GM21723 (cell line): ENCODE data around the gene ASB7.

Experiments
- ATAC-seq: cut with Tn5 transposase; IDR thresholded peaks from one replicate; pipeline ENCODE4 v1.9.1; 2021; ENCODE audit warnings: mild to moderate bottlenecking, moderate library complexity; ENCODE audit not compliant: unreplicated experiment

ASB7 gene

DNA sequence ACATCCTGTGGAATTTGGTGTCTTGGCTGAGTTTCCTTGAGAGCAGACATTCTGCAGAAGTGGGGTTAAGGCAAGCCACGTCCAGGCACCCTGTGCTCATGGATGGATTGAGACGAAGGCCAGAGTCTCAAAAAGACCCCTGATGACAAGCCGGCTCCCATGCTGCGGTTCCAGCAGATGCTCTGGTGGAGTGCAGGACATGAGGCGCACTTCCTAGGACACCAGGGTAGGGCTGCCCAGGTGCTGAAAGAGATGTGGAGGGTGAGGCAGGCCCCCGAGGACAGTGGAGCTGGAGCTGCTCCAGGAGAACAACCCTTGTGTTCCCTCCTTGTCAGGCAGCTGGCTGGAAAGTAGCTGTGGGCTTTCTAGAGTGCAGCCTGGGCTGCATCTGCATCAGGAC lies 81.0 kb downstream of the ASB7 start:
- no peak for ATAC-seq

DNA sequence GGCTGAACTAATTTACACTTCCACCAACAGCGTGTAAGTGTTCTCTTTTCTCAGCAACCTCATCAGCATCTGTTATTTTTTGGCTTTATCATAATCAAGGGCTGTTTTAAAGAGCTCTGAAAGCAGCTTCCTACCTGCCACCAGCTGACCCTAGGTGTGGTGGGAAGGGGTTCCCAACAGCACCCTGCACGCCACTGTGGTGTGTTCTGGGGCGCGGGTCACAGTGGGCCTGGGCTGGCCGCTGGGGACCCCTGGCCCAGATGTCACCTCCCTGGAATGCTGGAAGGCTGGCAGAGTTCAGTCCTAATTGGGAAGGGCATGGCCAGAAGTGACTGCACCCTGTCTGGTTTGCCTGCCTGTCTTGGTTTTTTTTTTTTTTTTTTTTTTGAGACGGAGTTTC lies 82.2 kb downstream of the ASB7 start:
- ATAC-seq: no peak

DNA sequence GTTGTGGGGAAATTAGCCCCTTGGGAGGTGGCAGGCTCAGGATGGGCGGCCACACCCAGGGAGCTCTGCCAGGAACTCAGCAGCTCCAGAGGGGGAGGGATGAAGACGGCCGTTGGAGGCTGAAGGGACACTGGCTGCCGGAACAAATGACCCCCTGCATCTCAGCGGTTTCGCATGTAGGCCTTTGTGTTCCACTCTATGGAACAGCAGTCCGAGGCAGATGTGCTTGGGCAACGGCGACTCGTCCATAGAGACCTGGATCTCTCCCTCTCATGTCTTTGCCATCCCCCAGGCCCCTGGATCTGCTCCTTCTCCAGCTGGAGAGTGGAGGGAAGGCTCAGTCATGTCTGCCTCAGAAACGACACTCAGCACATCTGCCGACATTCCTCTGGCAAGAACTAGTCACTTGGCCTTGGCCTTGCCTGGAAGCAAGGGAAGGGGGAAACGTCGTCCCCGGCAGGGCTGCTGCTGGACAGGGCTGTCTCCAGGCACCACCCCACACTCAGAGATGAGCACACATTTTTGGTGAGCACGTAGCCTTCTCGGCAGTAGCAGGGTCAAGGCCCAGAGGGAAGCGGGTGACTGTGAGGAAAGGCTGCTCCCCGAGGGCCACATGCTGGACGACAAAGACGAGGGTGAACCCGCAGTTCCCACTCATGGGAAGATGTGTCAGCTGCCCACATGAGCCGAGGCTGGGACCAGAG lies 83.8 kb downstream of the ASB7 start:
- no peak for ATAC-seq

DNA sequence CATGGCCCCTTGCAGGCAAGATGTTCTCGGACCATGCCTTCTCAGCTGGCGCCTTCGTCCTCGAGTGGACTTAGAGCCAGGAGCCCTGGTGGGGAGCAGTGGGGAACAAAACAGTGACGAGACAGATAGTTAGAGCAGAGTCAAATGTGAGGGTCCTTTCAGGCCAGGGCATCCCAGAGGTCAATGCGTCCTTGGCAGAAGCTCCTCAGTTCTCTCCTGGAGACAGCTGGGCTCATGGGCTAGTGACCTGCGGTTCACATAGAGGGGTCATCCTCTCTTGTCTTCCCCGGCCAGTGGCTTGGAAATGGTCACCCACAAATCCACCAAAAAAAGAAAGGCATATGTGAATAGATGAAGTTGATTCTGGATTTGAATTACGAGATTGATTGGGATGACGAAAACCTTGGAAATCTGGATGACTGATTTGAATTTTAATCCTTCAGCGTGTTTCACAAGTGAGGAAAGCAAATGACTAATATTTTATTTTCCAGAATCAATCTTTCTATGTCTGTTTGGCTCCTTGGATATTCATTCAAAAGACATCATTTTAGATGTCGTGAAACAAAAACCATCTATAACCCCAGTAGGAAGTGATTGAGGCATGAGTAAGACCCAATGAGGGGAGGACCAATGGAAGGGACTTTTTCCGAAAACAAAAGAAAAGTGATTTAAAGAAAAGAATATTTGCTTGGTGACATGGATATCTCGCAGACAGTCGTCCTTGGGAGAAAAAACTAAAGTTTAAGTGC lies 84.5 kb downstream of the ASB7 start:
- ATAC-seq: no peak

DNA sequence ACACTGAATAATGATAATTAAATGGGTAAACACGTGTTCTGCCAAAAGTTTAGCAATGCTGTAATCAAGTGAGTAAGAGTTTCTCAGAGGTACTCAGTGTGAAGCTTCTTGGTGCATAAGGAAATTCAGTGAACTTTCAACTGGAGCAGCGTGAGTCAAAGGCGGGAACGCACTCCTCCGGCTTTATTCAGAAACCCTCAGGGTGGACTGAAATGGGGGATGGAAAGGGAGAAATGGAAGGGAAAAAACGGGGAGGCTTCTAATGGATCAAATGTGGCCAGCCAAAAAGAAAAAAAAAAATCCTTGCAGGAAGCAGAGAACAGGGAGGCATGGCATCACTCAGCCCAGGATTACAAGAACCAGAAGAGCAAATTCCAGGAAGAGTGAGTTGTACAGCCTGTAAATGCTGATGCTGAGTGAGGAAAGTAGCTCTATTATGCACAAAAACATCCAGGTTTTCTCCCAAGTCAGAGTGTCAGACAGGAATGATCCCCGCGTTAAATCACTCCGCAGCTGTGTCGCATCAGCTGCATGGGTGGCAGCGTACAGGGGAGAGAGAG lies 85.3 kb downstream of the ASB7 start:
- ATAC-seq: no peak

DNA sequence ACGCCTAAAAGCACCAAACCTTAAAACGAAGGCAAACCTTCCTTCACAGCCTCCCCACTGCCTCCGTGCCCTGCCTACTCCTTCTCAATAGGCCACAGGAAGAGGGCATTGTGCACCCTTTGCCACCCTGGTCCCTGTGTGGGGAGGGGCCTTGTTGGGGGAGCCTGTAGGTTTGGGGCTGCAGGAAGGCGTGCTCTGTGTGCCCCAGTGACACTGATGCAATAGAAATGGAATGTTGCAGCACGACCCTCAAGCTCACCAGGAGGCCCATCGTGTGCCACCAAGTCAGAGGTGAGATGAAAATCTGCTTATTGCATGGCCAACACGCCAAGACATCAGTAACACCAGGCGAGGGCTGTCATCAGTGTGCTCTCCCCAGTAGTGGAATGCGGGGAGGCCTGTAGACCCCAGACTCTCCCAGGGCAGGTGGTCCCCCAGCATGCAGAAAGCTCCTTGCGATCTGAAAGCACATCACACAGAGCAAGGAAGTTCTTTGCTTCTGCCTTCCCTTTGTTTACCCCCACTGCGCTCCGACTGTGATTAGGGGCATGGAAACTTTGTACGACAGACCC lies 86.2 kb downstream of the ASB7 start:
- ATAC-seq: no peak

DNA sequence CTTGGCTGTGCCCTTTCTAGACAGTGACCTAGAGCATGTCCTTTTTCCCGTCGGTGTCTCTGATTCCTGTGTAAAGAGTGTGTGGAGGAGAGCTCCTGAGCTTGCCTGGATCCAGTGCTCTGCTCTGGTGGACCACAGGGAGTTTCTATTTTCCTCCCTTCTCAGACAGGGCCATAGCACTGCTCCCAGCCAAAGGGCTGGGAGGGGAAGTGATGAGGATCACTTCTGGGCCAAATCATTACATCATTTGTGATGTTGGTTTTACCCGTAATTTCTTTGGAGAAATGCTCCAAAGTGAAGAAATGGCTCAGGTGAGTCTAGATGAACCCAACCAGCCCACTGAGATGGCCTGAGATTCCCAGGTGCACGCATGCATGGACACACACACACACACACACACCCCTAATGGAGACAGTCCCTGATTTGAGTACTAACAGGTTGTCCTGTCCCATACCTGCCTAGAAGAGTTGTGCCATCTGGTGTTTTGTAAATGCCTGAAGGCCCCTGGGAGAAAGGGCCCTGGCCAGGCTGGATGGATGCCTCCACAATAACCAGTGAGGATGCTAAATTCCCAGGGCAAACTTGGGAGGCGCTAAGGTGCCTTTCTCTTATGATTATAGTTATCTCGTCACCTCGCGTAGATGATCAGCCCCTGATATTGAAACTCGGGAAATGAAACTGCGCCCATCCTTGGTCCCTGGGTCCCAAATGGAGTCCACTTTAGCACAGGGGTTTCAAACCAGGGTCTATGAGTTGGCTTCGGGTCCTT lies 86.9 kb downstream of the ASB7 start:
- no peak for ATAC-seq

DNA sequence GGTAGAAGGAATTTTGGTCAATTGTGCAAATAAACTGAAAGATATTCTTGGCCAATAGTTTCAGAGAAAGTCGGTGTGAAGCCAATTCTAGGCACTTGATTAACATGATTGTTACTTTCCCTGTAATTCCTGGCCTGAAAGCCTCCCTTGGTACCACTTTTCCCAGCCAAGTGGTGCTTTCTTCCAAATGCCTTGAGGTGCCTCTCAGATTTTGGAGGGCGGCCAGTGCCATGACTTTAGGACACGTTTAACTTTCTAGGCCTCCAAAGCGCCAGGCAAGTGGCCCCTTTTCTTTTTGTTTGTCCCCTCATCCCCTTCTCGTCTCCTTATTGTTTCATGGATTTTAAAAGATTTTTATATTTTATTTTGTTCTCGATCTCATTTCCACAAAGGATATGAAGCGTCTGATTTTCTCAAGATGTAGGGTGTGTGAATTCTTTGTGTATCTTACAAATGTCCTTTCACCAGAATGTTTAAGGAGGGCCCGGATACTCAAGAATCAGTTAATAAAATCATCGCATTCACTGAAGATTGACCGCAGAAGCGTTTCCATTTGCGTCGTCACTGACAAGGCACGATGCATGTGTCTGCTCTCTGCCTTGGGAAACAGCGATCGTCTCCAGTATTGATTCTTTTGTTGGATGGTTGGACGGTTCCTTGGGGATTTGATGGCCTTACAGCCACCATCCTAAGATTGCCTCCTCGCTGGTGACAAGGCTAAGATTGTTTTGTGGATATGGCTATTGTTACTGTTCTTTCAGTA lies 87.8 kb downstream of the ASB7 start:
- ATAC-seq: no peak

DNA sequence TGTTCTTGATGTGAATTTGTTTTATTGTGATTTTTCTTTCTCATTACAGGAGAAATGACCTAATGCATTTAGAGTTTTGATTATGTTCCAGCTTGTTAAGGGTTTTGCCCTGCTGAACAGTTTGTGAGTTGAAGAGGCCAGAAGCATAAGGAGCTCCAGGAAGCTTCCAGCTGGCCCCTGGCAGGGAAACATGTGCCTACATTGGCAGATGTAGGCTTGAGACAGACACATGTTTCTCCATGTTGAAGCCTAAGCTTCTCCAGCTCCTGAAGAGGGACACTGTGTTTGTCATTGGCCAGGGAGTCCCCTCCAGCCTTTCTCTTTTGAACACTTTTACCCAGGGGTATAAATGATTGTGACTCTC lies 88.4 kb downstream of the ASB7 start:
- ATAC-seq: no peak

DNA sequence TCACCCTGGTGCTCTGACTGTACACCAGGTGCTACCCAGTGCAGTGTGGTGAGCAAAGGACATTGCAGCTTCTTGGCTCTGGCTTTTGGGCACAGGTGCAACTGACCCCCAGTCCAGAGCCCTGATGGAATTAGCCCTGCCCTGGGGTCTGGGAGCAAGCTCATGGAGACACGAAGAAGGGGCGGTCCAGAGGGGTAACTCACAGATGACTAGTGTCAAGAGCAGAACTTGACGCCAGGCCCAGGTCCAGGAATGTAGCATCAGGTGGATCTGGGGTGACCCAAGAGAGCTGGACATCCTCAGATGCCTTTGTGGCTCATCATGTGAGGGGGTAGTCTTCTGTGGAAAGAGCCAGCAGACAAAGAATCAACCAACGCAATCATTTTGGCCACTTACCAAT lies 88.9 kb downstream of the ASB7 start:
- ATAC-seq: no peak

DNA sequence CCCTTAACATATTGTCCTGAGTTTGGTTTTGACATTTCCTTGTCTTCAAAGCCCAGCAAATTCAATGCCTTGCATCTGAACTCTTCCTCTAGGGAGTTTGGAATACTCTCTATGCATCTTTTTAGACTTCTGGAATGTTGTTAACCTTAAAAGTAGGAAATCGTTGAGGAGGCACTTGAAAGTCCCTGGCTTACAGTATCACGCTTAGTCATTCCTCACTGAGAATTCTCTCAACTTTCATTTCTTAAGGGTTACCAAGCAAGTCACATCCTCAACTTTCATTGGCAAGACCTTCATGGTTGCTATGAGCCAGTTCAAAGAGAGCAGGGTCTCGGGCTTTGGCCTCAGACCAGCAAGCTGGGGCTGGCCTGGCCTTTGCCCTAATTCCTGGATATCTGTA lies 89.9 kb downstream of the ASB7 start:
- no peak for ATAC-seq

DNA sequence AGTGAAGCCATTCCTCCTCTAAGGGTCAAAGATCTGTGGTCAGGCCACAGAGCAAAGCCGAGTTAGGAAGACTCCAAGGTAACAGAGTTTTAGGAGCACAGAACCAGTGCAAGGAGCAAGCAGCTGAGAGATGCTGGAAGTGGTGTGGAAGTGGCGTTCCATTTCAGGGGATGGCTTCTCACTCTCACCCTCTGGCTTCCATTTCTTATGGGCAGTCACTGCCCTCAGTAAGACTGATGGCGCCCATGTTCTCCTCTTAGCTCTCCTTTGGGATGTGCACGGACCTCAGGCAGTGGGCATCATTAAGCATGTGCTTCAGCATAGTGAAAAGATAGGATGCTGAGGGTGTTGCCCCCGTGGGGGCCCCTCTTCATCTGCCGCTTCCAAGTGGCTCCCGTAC lies 90.3 kb downstream of the ASB7 start:
- no peak for ATAC-seq

DNA sequence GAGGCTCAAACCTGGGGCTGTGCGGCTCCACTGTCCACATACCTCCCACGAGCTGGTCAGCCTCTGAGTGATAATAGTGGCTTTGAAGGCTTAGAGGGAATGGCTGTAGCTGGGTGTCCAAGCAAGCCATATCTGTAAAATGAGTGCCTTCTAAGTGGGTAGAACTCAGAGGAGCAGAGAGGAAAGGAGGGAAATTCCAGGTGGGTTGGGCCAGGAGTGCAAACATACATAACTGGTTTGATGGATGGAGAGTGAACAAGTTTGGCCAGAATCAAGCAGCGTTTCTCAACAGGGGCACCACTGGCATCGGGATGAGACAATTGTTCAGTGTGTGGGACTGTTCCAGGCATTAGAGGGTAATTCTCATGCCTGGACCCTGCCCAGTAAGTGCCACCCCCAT lies 91.1 kb downstream of the ASB7 start:
- ATAC-seq: no peak

DNA sequence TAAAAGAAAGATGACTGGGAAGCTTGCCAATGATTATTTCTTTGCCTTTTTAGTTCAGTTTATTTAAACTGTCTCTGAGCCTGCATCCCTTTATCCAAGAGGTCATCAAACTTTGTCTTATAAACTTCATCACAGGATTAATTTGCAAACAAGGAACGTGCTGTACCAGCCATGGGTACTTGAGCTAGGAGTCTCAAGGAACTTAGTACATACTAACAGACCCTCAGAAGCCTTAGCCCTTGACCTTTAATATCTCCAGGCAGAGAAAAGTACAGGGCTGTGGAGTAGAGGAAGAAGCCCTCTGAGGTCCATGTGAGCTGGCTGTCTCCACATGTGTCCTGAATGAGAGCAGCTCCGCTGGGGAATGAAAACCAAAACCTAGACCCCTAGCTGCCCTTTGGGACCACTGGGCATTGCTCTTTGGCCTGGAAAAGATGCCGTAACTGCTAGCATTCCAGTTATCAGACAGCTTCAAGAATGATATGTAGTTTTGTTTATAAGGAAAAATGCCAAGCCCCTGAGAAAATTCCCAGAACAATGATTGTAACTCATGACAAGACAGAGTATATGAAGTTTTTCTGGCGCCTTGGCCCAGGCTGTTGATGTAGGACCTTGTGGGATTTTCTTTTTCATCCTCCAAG lies 92.1 kb downstream of the ASB7 start:
- ATAC-seq: no peak

DNA sequence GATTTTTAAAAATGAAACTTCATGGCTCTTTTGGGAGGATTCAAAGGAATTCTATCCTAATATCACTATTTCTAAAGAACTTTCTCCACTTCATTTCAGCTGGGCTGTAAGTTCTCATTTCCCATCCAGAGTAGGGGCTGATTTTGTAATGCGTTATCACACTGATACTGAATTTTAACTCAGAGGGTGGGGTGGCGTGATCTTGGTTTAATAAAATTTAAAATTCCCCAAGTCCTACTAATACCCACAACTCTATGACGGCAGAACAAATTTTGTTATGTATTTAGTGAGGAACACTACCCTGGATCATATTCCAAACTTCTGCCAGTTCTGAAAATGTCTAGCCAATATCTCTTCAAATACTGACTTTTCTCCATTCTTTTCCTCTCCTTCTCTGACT lies 92.7 kb downstream of the ASB7 start:
- no peak for ATAC-seq

DNA sequence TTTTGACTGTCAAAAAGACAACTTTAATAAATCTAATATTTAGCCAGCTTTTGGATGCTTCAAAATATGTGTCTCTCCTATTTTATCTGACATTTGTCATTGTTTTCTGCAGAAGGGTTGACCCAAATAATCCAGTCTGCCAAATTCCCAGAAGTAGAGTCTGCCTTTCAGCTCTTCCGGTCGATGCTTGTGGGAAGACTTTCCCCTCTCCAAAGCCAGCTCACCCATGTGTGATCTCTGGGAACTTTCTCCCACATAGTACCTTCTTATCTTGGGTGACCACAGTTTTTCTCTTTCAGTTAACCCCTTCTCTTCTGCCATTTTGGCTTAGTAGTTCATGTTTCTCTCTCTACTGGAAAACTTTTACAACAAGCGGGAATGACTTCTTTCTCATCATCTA lies 94.1 kb downstream of the ASB7 start:
- ATAC-seq: no peak
